Stomach (tissue), 4 donors: ENCODE results near the gene LMTK2.

Experiments
- CTCF ChIP-seq, 7 experiments: fragments of 450-650 bp in 4 of 7; fragments of 200-600 bp in 3 of 7; sonication (generic) in 3 of 7; IDR thresholded peaks; one replicate each; pipeline ENCODE4 v1.5.1; 2016 to 2019; ENCODE audit warnings: antibody characterized with exemption in 7 of 7, control low read depth in 2 of 7, mild to moderate bottlenecking in 1 of 7
- EP300 ChIP-seq: sonication (generic); formaldehyde crosslinking; IDR thresholded peaks from one replicate; pipeline ENCODE4 v1.6.1; 2017; ENCODE audit warnings: antibody characterized with exemption
- POLR2A ChIP-seq, 4 donors: fragments of 450-650 bp; IDR thresholded peaks; one replicate each; pipeline ENCODE4 v1.6.1; 2016; ENCODE audit warnings: antibody characterized with exemption in 4 of 4, control low read depth in 2 of 4, mild to moderate bottlenecking in 1 of 4, moderate library complexity in 1 of 4

- TF ChIP-seq POLR2A (IDR thresholded peaks at IDR 0.05) (no peak), CTCF (IDR thresholded peaks at IDR 0.05) (no peak), EP300 (no peak)
Observed at GRCh38 chr7:98225913-98226614, 119.4 kb downstream of the LMTK2 start.
